Keratinocyte (primary cell): ENCODE measurements around the gene FBXO41. TPM values are rescaled to one million over a fixed set of nuclear protein-coding genes. Genes with fewer than 3 reads are reported as not detected.

Experiments used
- DNase-seq: peaks from one replicate; pipeline ENCODE4 v3.0.0-alpha.2; 2011; ENCODE audit warnings: low read depth, missing footprints, low spot score
- FAIRE-seq: peaks from 2 replicates; lab custom pipeline; 2011; peaks lifted over from hg19 to GRCh38; lab: Jason Lieb, UNC
- H2AFZ ChIP-seq: 2 replicates; pipeline ENCODE4 v1.6.0; 2012; ENCODE audit warnings: low read length, control low read depth, inconsistent platforms; ENCODE audit not compliant: control insufficient read depth
- H3K27ac ChIP-seq: 2 replicates; pipeline ENCODE4 v1.5.1; 2011; ENCODE audit warnings: low read length; ENCODE audit not compliant: control insufficient read depth, insufficient read depth
- H3K27me3 ChIP-seq: 3 replicates; pipeline ENCODE4 v1.6.0; 2011; ENCODE audit warnings: low read length; ENCODE audit not compliant: control insufficient read depth, insufficient read depth; ENCODE audit errors: extremely low read depth
- H3K36me3 ChIP-seq, 2 experiments: 2 replicates in 1 of 2; 3 replicates in 1 of 2; pipeline ENCODE4 v1.5.1; 2011; ENCODE audit warnings: low read length in 2 of 2, mild to moderate bottlenecking in 1 of 2; ENCODE audit not compliant: control insufficient read depth in 2 of 2, insufficient read depth in 2 of 2; ENCODE audit errors: extremely low read depth in 1 of 2
- H3K4me1 ChIP-seq: 3 replicates; pipeline ENCODE4 v1.5.1; 2011; ENCODE audit warnings: low read length; ENCODE audit not compliant: control insufficient read depth, insufficient read depth; ENCODE audit errors: extremely low read depth
- H3K4me2 ChIP-seq: 3 replicates; pipeline ENCODE4 v1.6.0; 2011; ENCODE audit warnings: low read depth, low read length; ENCODE audit not compliant: control insufficient read depth, insufficient read depth; ENCODE audit errors: extremely low read depth
- H3K4me3 ChIP-seq, 3 experiments: fragments of 200-600 bp in 1 of 3; sonication (generic) in 1 of 3; 2 replicates in 2 of 3; 3 replicates in 1 of 3; pipeline ENCODE4 v1.5.1; 2011 to 2016; ENCODE audit warnings: low read length in 3 of 3, mild to moderate bottlenecking in 3 of 3, control low read depth in 2 of 3, inconsistent platforms in 1 of 3, low read depth in 1 of 3, mixed read lengths in 1 of 3, mixed run types in 1 of 3, moderate library complexity in 1 of 3; ENCODE audit not compliant: control insufficient read depth in 2 of 3, insufficient read depth in 2 of 3; ENCODE audit errors: extremely low read depth in 1 of 3
- H3K79me2 ChIP-seq: 2 replicates; pipeline ENCODE4 v1.6.0; 2012; ENCODE audit warnings: low read length; ENCODE audit not compliant: control insufficient read depth, insufficient read depth
- H3K9ac ChIP-seq: 3 replicates; pipeline ENCODE4 v1.6.0; 2011; ENCODE audit warnings: low read length; ENCODE audit not compliant: control insufficient read depth, insufficient read depth; ENCODE audit errors: extremely low read depth
- H3K9me1 ChIP-seq: 3 replicates; pipeline ENCODE4 v1.6.0; 2011; ENCODE audit warnings: low read length; ENCODE audit not compliant: control insufficient read depth, insufficient read depth; ENCODE audit errors: extremely low read depth
- H3K9me3 ChIP-seq: 2 replicates; pipeline ENCODE4 v1.5.1; 2012; ENCODE audit warnings: low read depth, low read length; ENCODE audit not compliant: control insufficient read depth
- H4K20me1 ChIP-seq: 3 replicates; pipeline ENCODE4 v1.6.0; 2011; ENCODE audit warnings: low read length; ENCODE audit not compliant: control insufficient read depth, insufficient read depth; ENCODE audit errors: extremely low read depth
- CTCF ChIP-seq, 3 experiments: IDR thresholded peaks in 1 of 3; conservative IDR thresholded peaks in 1 of 3; optimal IDR thresholded peaks in 1 of 3; 2 replicates in 2 of 3; 3 replicates in 1 of 3; pipeline versions ENCODE3 to v1.5.1; 2011; ENCODE audit warnings: low read length in 3 of 3, mild to moderate bottlenecking in 3 of 3, moderate library complexity in 2 of 3, control low read depth in 1 of 3, inconsistent platforms in 1 of 3; ENCODE audit not compliant: insufficient read depth in 2 of 3; ENCODE audit errors: extremely low read depth in 1 of 3
- EZH2 ChIP-seq: IDR thresholded peaks from one replicate; pipeline ENCODE4 v1.6.1; 2012; ENCODE audit warnings: inconsistent platforms, mild to moderate bottlenecking, low read length, moderate library complexity
- dilution Hi-C: fragments of 300-500 bp; cut with MboI; formaldehyde crosslinking; loops from one replicate; pipeline ENCODE4 v1.7.0; 2020; ENCODE audit warnings: low sequenced_read_pairs; ENCODE audit not compliant: extremely low pct_ligation_motif_present
- polyA plus RNA-seq, 5 experiments: library from polyadenylated mRNA; depleted of rRNA in 3 of 5; stranded (reverse) in 3 of 5; stranded (forward) in 1 of 5; unstranded in 1 of 5; fragments of >200 nt; gene quantifications; 1 replicate in 1 of 5; 2 replicates in 3 of 5; 3 replicates in 1 of 5; pipeline versions ENCODE4 v1.2.1 to v1.2.3, GENCODE V29; 2011 to 2012; ENCODE audit warnings: missing spikeins in 2 of 5, low read depth in 1 of 5, low replicate concordance in 1 of 5

FBXO41 gene
- polyA plus RNA-seq, 1 donor (not counting 4 experiments of a cell fraction or from before 2014, with no cell fraction given), result 4.1 TPM

GRCh38 chr2:73235315-73236028 is 48.8 kb downstream of the FBXO41 start:
- dilution Hi-C loops, result no loop called here
- Histone ChIP-seq H3K9me3 (no peaks in the 10 kb centered on the region), H3K79me2 (peaks cover 63% of the 10 kb centered on the region), H3K27me3 (no peaks in the 10 kb centered on the region), H2AFZ (no peak overlapping the region), H3K4me1 (peaks cover 33% of the 10 kb centered on the region), H3K9ac (peak overlapping the region; percentile 85), H3K27ac (peak overlapping the region; percentile 90), H3K4me3 (peak overlapping the region; percentile 72 to 91 (median 79)), H3K9me1 (peaks cover 5% of the 10 kb centered on the region), H3K36me3 (peaks cover 16 to 19% of the 10 kb centered on the region in 2 experiments), H4K20me1 (peaks cover 29% of the 10 kb centered on the region), H3K4me2 (peak overlapping the region; percentile 95)
- FAIRE-seq (no peak), DNase-seq (no peak)
- TF ChIP-seq EZH2 (no peak), CTCF (optimal IDR thresholded peaks at IDR 0.05 in 1 of 3, IDR thresholded peaks at IDR 0.05 in 1 of 3, conservative IDR thresholded peaks at IDR 0.05 in 1 of 3; ENCODE audit: extremely low read depth in 1 of 3, insufficient read depth in 2 of 3, low read length in 3 of 3) (no peak)

DNA sequence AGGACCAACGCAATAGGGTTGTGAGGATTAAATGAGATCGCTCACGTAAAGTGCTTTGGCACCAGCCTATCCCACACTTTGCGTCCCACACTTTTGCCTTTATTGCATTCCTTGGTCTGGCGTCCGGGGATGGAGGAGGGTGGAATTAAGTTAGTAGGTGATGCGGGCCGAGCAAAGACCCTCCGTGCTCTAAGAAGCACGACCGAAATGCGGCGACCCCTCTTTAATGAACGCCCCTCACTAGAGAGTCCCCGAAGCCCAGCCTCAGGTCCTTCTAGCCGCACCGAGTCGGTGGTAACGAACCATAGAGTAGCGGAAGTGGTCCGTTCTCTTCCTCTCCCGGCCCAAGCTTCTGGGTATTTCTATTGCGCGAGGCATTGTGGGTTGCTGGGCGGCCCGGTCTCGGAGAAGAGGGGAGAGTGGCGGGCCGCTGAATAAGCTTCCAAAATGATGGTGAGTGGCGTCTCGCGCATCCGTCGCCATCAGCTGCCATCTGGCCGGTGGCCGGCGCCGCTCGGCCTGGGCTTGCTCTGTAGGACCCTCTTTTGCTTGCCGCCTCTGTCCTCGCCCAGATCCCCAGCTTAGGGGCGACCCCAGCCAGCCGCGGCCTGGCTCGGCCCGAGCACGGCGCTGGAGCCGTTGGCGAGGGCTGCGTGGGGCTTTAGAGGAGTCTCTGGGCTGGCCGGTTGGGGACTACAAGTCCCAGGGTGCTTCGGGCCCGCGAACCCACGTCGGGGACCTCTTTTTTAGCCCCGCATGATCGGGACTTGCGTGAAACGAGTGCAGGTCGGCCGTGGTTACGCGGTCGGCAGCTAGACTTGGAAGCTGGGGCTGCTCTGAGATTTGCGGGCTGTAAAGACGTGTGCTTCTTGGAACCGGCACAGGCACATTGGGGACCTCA is 50.1 kb downstream of the FBXO41 start, which contains the start of gene CCT7:
CCT7 (plus strand) TSS at position 377 of the 901 bp plus-strand sequence; CDS start at position 448, 71 bp downstream.
- H3K9me1 ChIP-seq, result peaks cover 4% of the 10 kb centered on the region
- H3K9me3 ChIP-seq, result no peaks in the 10 kb centered on the region
- peak within 1 kb of the TSS; percentile 95 for H3K4me2 ChIP-seq
- H3K79me2 ChIP-seq, result peaks cover 51% of the 10 kb centered on the region
- peak within 1 kb of the TSS; percentile 98 for H2AFZ ChIP-seq
- dilution Hi-C loops, result no loop called here
- H3K4me3 ChIP-seq, result peak within 1 kb of the TSS; percentile 72 to 91 (median 79)
- peaks cover 22% of the 10 kb centered on the region for H4K20me1 ChIP-seq
- H3K27ac ChIP-seq, result peak within 1 kb of the TSS; percentile 90
- H3K36me3 ChIP-seq, result peaks cover 9 to 12% of the 10 kb centered on the region in 2 experiments
- peaks cover 26% of the 10 kb centered on the region for H3K4me1 ChIP-seq
- no peak for DNase-seq
- TF ChIP-seq EZH2, result no peak
- TF ChIP-seq CTCF (optimal IDR thresholded peaks at IDR 0.05 in 1 of 3, IDR thresholded peaks at IDR 0.05 in 1 of 3, conservative IDR thresholded peaks at IDR 0.05 in 1 of 3; ENCODE audit: extremely low read depth in 1 of 3, insufficient read depth in 2 of 3, low read length in 3 of 3), result no peak
- H3K9ac ChIP-seq, result peak within 1 kb of the TSS; percentile 85
- FAIRE-seq, result no peak
- H3K27me3 ChIP-seq, result no peaks in the 10 kb centered on the region
